Astrocyte of the spinal cord (primary cell): ENCODE results near the gene HEXA.
"Not testable (repeated sequence)": the region's sequence is repeated elsewhere in the genome, so short reads cannot be mapped to it uniquely, and the experiment has no call there.

Experiments used
- DNase-seq: peaks from one replicate; pipeline ENCODE4 v3.0.0; 2011; ENCODE audit warnings: low read depth, low spot score
- H3K4me3 ChIP-seq: 2 replicates; pipeline ENCODE4 v1.5.1; 2011; ENCODE audit warnings: low read depth, mild to moderate bottlenecking, low read length, moderate library complexity
- CTCF ChIP-seq: IDR thresholded peaks from 2 replicates; pipeline ENCODE4 v1.5.1; 2012; ENCODE audit warnings: low read depth, mild to moderate bottlenecking, low read length, inconsistent platforms
- in situ Hi-C: cut with HindIII; loops from 2 replicates; pipeline ENCODE4 v1.10.0; 2017; ENCODE audit warnings: low sequenced_read_pairs

HEXA gene

GRCh38 chr15:72375846-72376581 is at the start of gene HEXA:
Gene HEXA, minus strand, starts transcription at chr15:72376014. Its CDS starts 42 bp downstream, at chr15:72375972.
- H3K4me3 ChIP-seq: peak within 1 kb of the TSS; percentile 74
- no peak for TF ChIP-seq CTCF
- DNase-seq: peak; percentile 97
- in situ Hi-C loops: no loop called here

- in situ Hi-C loops: no loop called here
- no peak for TF ChIP-seq CTCF
- DNase-seq: no peak
- no peak overlapping the region for H3K4me3 ChIP-seq
These were observed 47.4 kb upstream of the HEXA start for GRCh38 chr15:72423256-72423655.

- no peak for TF ChIP-seq CTCF
- in situ Hi-C loops: no loop called here
- no peak for DNase-seq
These were observed 45.7 kb upstream of the HEXA start for GRCh38 chr15:72421484-72421883.

GRCh38 chr15:72420576-72420975 is 44.8 kb upstream of the HEXA start:
- in situ Hi-C loops: no loop called here
- DNase-seq: no peak
- no peak overlapping the region for H3K4me3 ChIP-seq

More at GRCh38 chr15:72421484-72421883, 45.7 kb upstream of the HEXA start:
- H3K4me3 ChIP-seq: no peak overlapping the region

GRCh38 chr15:72419768-72420167 is 44.0 kb upstream of the HEXA start:
- DNase-seq, H3K4me3 ChIP-seq, in situ Hi-C loops: not testable (repeated sequence)

More at GRCh38 chr15:72420576-72420975, 44.8 kb upstream of the HEXA start:
- no peak for TF ChIP-seq CTCF

- no peak for DNase-seq
- in situ Hi-C loops: no loop called here
- no peak for TF ChIP-seq CTCF
- H3K4me3 ChIP-seq: no peak overlapping the region
These were observed 39.5 kb upstream of the HEXA start for GRCh38 chr15:72415304-72415703.

GRCh38 chr15:72413337-72413736 is 37.5 kb upstream of the HEXA start:
- DNase-seq, in situ Hi-C loops, H3K4me3 ChIP-seq: not testable (repeated sequence)
